ENCODE data around the gene LEPR.
"Not testable (repeated sequence)": the region's sequence is repeated elsewhere in the genome, so short reads cannot be mapped to it uniquely, and the experiment has no call there.

LEPR gene

DNA sequence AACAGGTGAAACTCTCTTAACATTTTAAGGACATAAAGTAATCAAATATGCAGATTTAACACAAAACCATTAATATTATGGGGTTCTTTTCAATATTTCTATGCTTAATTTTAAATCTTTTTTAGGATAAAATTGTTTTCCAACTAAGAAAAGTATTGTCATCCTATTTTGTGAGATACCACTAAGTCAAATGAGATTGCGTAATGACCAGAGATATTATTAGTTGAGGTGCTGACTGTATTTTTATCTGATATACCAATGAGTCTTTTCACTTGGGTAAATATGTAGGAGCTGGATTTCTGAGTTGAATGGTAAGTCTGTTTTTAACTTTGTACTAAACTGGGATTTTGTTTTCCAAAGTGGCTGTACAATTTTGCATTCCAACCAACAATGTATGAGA lies 25.4 kb downstream of the LEPR start:
- TF ChIP-seq CTCF (IDR thresholded peaks at IDR 0.05; ENCODE audit: low read depth, low read length), result no peak
- in situ Hi-C loops (cut with HindIII; ENCODE audit: low sequenced_read_pairs), result no loop called here
- no peak overlapping the region for H3K4me3 ChIP-seq (ENCODE audit: low read depth, low read length)
- no peak for DNase-seq (ENCODE audit: low read depth, low spot score)

GRCh38 chr1:65449214-65449823 lies 28.9 kb downstream of the LEPR start:
- H3K4me3 ChIP-seq (ENCODE audit: low read depth, low read length), result no peak overlapping the region
- in situ Hi-C loops (cut with HindIII; ENCODE audit: low sequenced_read_pairs), result no loop called here
- no peak for DNase-seq (ENCODE audit: low read depth, low spot score)
- peak; percentile 23 for TF ChIP-seq CTCF (IDR thresholded peaks at IDR 0.05; ENCODE audit: low read depth, low read length)

- in situ Hi-C loops (cut with HindIII; ENCODE audit: low sequenced_read_pairs); DNase-seq (ENCODE audit: low read depth, low spot score); H3K4me3 ChIP-seq (ENCODE audit: low read depth, low read length): not testable (repeated sequence)
Measured at GRCh38 chr1:65455678-65456077, 35.2 kb downstream of the LEPR start.

DNA sequence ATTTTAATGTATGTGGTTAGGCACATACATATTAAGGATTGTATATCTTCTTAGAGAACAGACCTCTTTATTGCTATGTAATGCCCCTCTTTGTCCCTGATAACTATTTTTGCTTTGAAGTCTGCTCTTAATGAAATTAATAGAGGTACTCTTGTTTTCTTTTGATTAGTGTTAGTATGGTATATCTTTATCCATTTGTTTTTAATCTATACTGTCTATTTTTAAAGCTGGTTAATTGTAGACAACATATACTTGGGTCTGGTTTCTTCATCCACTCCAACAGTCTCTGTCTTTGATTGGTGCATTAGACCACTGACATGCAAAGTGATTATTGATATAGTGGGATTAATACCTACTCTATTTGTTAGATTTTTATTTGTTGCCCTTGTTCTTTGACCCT lies 36.0 kb downstream of the LEPR start:
- H3K4me3 ChIP-seq (ENCODE audit: low read depth, low read length), result no peak overlapping the region
- TF ChIP-seq CTCF (IDR thresholded peaks at IDR 0.05; ENCODE audit: low read depth, low read length), result no peak
- in situ Hi-C loops (cut with HindIII; ENCODE audit: low sequenced_read_pairs), result no loop called here
- no peak for DNase-seq (ENCODE audit: low read depth, low spot score)

- no peak for TF ChIP-seq CTCF (IDR thresholded peaks at IDR 0.05; ENCODE audit: low read depth, low read length)
- H3K4me3 ChIP-seq (ENCODE audit: low read depth, low read length), result no peak overlapping the region
- DNase-seq (ENCODE audit: low read depth, low spot score), result no peak
- in situ Hi-C loops (cut with HindIII; ENCODE audit: low sequenced_read_pairs), result no loop called here
Measured at GRCh38 chr1:65457868-65458267, 37.4 kb downstream of the LEPR start.

DNA sequence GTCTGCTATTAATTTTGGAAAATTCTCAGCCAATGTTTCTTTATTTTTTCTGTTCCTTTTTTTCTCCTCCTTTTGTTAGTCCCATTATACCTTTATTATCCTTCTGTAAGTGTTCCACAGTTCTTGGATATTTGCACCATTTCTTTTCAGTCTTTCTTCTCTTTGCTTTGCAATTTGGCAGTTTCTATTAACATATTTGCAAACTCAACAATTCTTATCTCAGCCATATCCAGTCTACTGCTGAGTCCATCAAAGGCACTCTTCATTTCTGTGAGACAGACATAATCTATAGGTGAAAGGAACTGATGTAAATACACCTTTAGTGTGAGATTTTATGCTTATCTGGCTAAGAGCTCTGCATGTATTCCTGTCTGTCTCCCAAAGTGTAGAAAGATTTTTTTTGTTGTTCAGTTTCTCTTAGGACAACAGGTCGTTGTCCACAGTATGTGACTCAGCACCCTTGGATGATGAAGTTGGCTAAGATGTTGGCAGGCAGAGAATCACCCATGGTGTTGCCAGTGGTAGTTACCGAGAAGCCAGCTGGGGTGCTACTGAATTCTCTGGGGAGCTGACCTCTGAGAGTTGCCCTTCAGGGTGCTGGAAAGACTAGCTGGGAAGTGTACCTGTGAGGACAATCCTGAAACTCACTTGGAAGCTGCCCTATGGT lies 38.4 kb downstream of the LEPR start:
- peak; percentile 24 for DNase-seq (ENCODE audit: low read depth, low spot score)
- TF ChIP-seq CTCF (IDR thresholded peaks at IDR 0.05; ENCODE audit: low read depth, low read length), result no peak
- in situ Hi-C loops (cut with HindIII; ENCODE audit: low sequenced_read_pairs), result no loop called here
- H3K4me3 ChIP-seq (ENCODE audit: low read depth, low read length), result no peak overlapping the region

- H3K4me3 ChIP-seq (ENCODE audit: low read depth, low read length), result no peak overlapping the region
- in situ Hi-C loops (cut with HindIII; ENCODE audit: low sequenced_read_pairs), result no loop called here
- peak; percentile 39 for DNase-seq (ENCODE audit: low read depth, low spot score)
- TF ChIP-seq CTCF (IDR thresholded peaks at IDR 0.05; ENCODE audit: low read depth, low read length), result peak; percentile 61
Measured at GRCh38 chr1:65459397-65459768, 38.9 kb downstream of the LEPR start.

DNA sequence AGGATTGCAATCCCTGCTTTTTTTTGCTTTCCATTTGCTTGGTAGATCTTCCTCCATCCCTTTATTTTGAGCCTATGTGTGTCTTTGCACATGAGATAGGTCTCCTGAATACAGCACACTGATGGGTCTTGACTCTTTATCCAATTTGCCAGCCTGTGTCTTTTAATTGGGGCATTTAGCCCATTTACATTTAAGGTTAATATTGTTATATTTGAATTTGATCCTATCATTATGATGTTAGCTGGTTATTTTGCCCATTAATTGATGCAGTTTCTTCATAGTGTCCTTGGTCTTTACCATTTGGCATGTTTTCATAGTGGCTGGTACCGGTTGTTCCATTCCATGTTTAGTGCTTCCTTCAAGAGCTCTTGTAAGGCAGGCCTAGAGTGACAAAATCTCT lies 45.4 kb downstream of the LEPR start:
- DNase-seq (ENCODE audit: low read depth, low spot score); in situ Hi-C loops (cut with HindIII; ENCODE audit: low sequenced_read_pairs); H3K4me3 ChIP-seq (ENCODE audit: low read depth, low read length): not testable (repeated sequence)
